PC-3 (cell line): Measurements from ENCODE around the gene TNK2. TPM values are rescaled to one million over a fixed set of nuclear protein-coding genes. Genes with fewer than 3 reads are reported as not detected.

Experiments
- ATAC-seq: fragments of 200-7000 bp; cut with Tn5 transposase; 2 replicates; pipeline ENCODE4 v1.9.1; 2020; ENCODE audit warnings: mild to moderate bottlenecking, moderate library complexity
- BruUV-seq: library from RNA; stranded (reverse); fragments of 400-500 nt; replicated peaks from 2 replicates; lab custom pipeline; 2021; lab: Mats Ljungman, UMichigan
- CTCF ChIA-PET: fragments of 300-600 bp; sonication (Branson Sonifier 250); formaldehyde crosslinking; loops from one replicate; lab custom pipeline; 2022; ENCODE audit warnings: antibody characterized with exemption; lab: Charles Lee
- POLR2A ChIA-PET: fragments of 300-600 bp; sonication (Branson Sonifier 250); formaldehyde crosslinking; loops from one replicate; lab custom pipeline; 2022; ENCODE audit warnings: antibody characterized with exemption; ENCODE audit not compliant: unreplicated experiment; lab: Charles Lee
- DNase-seq: peaks from one replicate; pipeline ENCODE4 v3.0.0-alpha.2; 2015
- H2AFZ ChIP-seq: fragments of 300-600 bp; sonication (generic); 2 replicates; pipeline ENCODE4 v1.6.0; 2016; ENCODE audit warnings: antibody characterized with exemption, low read length
- H3F3A ChIP-seq: fragments of 300-600 bp; sonication (generic); one replicate; pipeline ENCODE4 v1.6.0; 2017; ENCODE audit warnings: antibody characterized with exemption, low read length, control low read depth, mild to moderate bottlenecking; ENCODE audit not compliant: unreplicated experiment
- H3K27ac ChIP-seq: fragments of 300-600 bp; sonication (generic); 2 replicates; pipeline ENCODE4 v1.5.1; 2016; ENCODE audit warnings: mild to moderate bottlenecking, low read length
- H3K27me3 ChIP-seq: fragments of 300-600 bp; sonication (generic); 2 replicates; pipeline ENCODE4 v1.6.1; 2016; ENCODE audit warnings: low read length, mixed read lengths
- H3K36me3 ChIP-seq: fragments of 300-600 bp; sonication (generic); 2 replicates; pipeline ENCODE4 v1.6.1; 2016; ENCODE audit warnings: low read depth, mixed run types, low read length, mixed read lengths
- H3K4me1 ChIP-seq: fragments of 300-600 bp; sonication (generic); 2 replicates; pipeline ENCODE4 v1.5.1; 2016; ENCODE audit warnings: low read length; ENCODE audit not compliant: insufficient read depth
- H3K4me2 ChIP-seq: fragments of 300-600 bp; sonication (generic); 2 replicates; pipeline ENCODE4 v1.6.0; 2016; ENCODE audit warnings: low read length
- H3K4me3 ChIP-seq: fragments of 300-600 bp; sonication (generic); 2 replicates; pipeline ENCODE4 v1.5.1; 2016; ENCODE audit warnings: mild to moderate bottlenecking, low read length, mixed read lengths
- H3K79me2 ChIP-seq: fragments of 300-600 bp; sonication (generic); 2 replicates; pipeline ENCODE4 v1.6.1; 2017; ENCODE audit warnings: low read length, mixed read lengths
- H3K9ac ChIP-seq: fragments of 300-600 bp; sonication (generic); 2 replicates; pipeline ENCODE4 v1.6.0; 2016; ENCODE audit warnings: mild to moderate bottlenecking, low read length
- H3K9me2 ChIP-seq: fragments of 300-600 bp; sonication (generic); replicated peaks from 2 replicates; pipeline ENCODE4 v1.6.1; 2016; ENCODE audit warnings: mixed run types, low read length, mixed read lengths
- H3K9me3 ChIP-seq: fragments of 300-600 bp; sonication (generic); 2 replicates; pipeline ENCODE4 v1.6.1; 2016; ENCODE audit warnings: low read length, mixed read lengths
- H4K20me1 ChIP-seq: fragments of 300-600 bp; sonication (generic); 2 replicates; pipeline ENCODE4 v1.6.1; 2016; ENCODE audit warnings: low read length, mixed read lengths
- CTCF ChIP-seq: fragments of 300-600 bp; sonication (generic); conservative IDR thresholded peaks from 2 replicates; pipeline ENCODE4 v1.5.1; 2017; ENCODE audit warnings: antibody characterized with exemption, low read depth, mild to moderate bottlenecking, low read length
- EZH2 ChIP-seq: fragments of 300-600 bp; sonication (generic); IDR thresholded peaks from one replicate; pipeline ENCODE4 v1.6.1; 2017; ENCODE audit warnings: antibody characterized with exemption, mild to moderate bottlenecking, low read length; ENCODE audit not compliant: unreplicated experiment
- EZH2phosphoT487 ChIP-seq: fragments of 300-600 bp; sonication (generic); IDR thresholded peaks from 2 replicates; pipeline ENCODE4 v1.6.1; 2018; ENCODE audit warnings: mild to moderate bottlenecking, antibody characterized with exemption, low read length, borderline replicate concordance
- intact Hi-C: fragments of 100-400 bp; cut with micrococcal nuclease; formaldehyde crosslinking; loops from 2 replicates; pipeline ENCODE4 v1.9.0; 2023
- total RNA-seq: library from RNA; depleted of rRNA; stranded (reverse); fragments of >200 nt; gene quantifications from 2 replicates; pipeline ENCODE4 v1.2.3, GENCODE V29; 2014

The TNK2 gene
- total RNA-seq, 1 experiment from 2014 or later: 49.3 TPM

GRCh38 chr3:195880037-195880431 is 28.3 kb downstream of the TNK2 start:
- ChIA-PET POLR2A (no interaction called here), CTCF (no interaction called here)
- TF ChIP-seq CTCF: no peak
- no peak for TF ChIP-seq EZH2
- no peak for TF ChIP-seq EZH2phosphoT487
- H3K4me1 ChIP-seq: peaks cover 21% of the 10 kb centered on the region
- H3K9me2 ChIP-seq: no peaks in the 10 kb centered on the region
- no peak overlapping the region for H3K9ac ChIP-seq
- no peak for DNase-seq
- H3K27ac ChIP-seq: no peak overlapping the region
- intact Hi-C loops: no loop called here
- H3K27me3 ChIP-seq: no peaks in the 10 kb centered on the region
- H4K20me1 ChIP-seq: no peaks in the 10 kb centered on the region
- no peak for ATAC-seq
- BruUV-seq: no TSS peak
- H3F3A ChIP-seq: no peaks in the 10 kb centered on the region
- peaks cover 7% of the 10 kb centered on the region; the same call in 1 of the 2 replicates for H3K36me3 ChIP-seq
- no peak overlapping the region for H3K4me2 ChIP-seq
- no peaks in the 10 kb centered on the region for H3K9me3 ChIP-seq
- no peak overlapping the region for H2AFZ ChIP-seq
- no peak overlapping the region for H3K4me3 ChIP-seq
- peaks cover 13% of the 10 kb centered on the region for H3K79me2 ChIP-seq

GRCh38 chr3:195879416-195880036 is 28.8 kb downstream of the TNK2 start:
- Histone ChIP-seq H3K79me2 (peaks cover 13% of the 10 kb centered on the region), H3F3A (no peaks in the 10 kb centered on the region), H2AFZ (no peak overlapping the region), H3K27ac (no peak overlapping the region), H3K4me3 (no peak overlapping the region), H3K9me2 (no peaks in the 10 kb centered on the region), H3K27me3 (no peaks in the 10 kb centered on the region), H3K9ac (no peak overlapping the region), H3K9me3 (no peaks in the 10 kb centered on the region), H3K4me2 (no peak overlapping the region), H3K36me3 (peaks cover 7% of the 10 kb centered on the region; the same call in 1 of the 2 replicates), H4K20me1 (no peaks in the 10 kb centered on the region), H3K4me1 (peaks cover 21% of the 10 kb centered on the region)
- DNase-seq (no peak), ATAC-seq (no peak)
- CTCF ChIA-PET: no interaction called here
- BruUV-seq: no TSS peak
- POLR2A ChIA-PET: no interaction called here
- intact Hi-C loops: no loop called here
- no peak for TF ChIP-seq EZH2phosphoT487
- no peak for TF ChIP-seq CTCF
- no peak for TF ChIP-seq EZH2
